ENCODE results near the gene DIAPH3. TPM values are rescaled to one million over a fixed set of nuclear protein-coding genes. Genes with fewer than 3 reads are reported as not detected.

DIAPH3 gene
- total and polyA plus RNA-seq, 2 donors, result 0.18 to 23.4 TPM

DNA sequence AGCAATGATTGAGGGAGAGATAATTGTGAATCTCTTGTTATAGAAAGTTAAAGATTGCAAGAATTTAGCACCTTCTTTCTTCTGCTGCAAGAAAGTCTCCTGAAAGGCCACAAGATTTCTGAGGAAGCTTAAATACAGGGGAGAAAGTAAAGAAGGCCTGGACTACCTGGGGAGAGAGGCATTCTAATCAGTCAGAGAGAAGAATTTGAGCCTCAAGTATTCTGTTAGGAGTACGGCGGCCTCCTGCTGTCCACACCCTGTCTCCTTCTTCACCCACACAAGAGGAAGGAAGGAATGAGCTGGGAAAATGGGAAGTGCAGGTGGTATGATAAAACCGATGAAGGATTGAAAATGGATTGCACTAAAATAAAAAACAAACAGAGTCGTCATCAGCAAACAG, 474.7 kb downstream of the DIAPH3 start:
- Histone ChIP-seq H3K4me1 (ENCODE audit: insufficient read depth) (no peaks in the 10 kb centered on the region), H3K27ac (ENCODE audit: low read depth) (no peak overlapping the region), H3K4me3 (ENCODE audit: low read depth, low read length) (no peak overlapping the region), H3K36me3 (ENCODE audit: insufficient read depth) (no peaks in the 10 kb centered on the region)
- no peak for DNase-seq (ENCODE audit: extremely low spot score)
- WGBS, result 93% methylated on average over 4 of the region's 4 CpGs

- no peaks in the 10 kb centered on the region for H3K4me1 ChIP-seq (ENCODE audit: insufficient read depth)
Measured at GRCh38 chr13:59686798-59687394, 476.8 kb downstream of the DIAPH3 start.

GRCh38 chr13:59684105-59684504, 479.6 kb downstream of the DIAPH3 start:
- H3K4me3 ChIP-seq (ENCODE audit: low read depth, low read length), result no peak overlapping the region
- DNase-seq (ENCODE audit: extremely low spot score), result no peak
- no peaks in the 10 kb centered on the region for H3K4me1 ChIP-seq (ENCODE audit: insufficient read depth)
- no peaks in the 10 kb centered on the region for H3K36me3 ChIP-seq (ENCODE audit: insufficient read depth)
- H3K27ac ChIP-seq (ENCODE audit: low read depth), result no peak overlapping the region
- WGBS, result 38% methylated on average over 5 of the region's 5 CpGs

More at GRCh38 chr13:59686798-59687394, 476.8 kb downstream of the DIAPH3 start:
- Histone ChIP-seq H3K27ac (ENCODE audit: low read depth) (no peak overlapping the region), H3K36me3 (ENCODE audit: insufficient read depth) (no peaks in the 10 kb centered on the region), H3K4me3 (ENCODE audit: low read depth, low read length) (no peak overlapping the region)
- DNase-seq (ENCODE audit: extremely low spot score), result no peak
- 36% methylated on average over 2 of the region's 2 CpGs for WGBS

DNA sequence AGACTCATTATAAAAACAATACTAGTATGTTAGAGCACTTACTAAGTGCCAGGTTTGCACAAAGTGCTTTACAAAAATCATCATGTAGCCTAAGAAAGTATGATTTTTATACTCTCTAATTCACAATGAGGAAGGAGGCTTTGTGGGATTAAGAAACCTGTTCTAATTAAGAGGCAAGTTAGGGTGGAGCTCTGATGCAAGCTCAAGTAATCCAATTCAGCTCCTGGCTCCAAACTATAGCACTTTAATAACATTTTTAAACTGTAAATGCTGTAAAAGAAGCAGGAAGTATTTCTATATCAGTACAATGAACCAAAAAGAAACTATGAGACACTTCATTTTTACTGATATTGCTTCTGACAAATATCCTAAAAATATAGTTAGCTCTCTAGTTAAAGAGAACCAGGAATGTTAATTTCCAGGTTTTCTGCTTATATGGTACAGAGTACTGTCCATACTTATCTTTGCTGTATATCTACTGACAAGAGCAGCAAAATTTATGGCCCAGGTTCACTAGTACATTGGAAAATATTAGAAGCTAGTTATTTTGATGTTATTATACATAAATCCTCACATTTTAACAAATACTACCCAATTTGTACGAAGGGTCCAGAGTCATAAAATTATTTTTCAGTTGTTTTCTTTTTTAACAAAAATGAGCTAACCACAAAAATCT, 482.0 kb downstream of the DIAPH3 start:
- Histone ChIP-seq H3K36me3 (ENCODE audit: insufficient read depth) (no peaks in the 10 kb centered on the region), H3K4me3 (ENCODE audit: low read depth, low read length) (no peak overlapping the region), H3K4me1 (ENCODE audit: insufficient read depth) (no peaks in the 10 kb centered on the region), H3K27ac (ENCODE audit: low read depth) (no peak overlapping the region)
- no peak for DNase-seq (ENCODE audit: extremely low spot score)
- WGBS, result 95% methylated on average over 1 of the region's 1 CpG

GRCh38 chr13:59680429-59681024, 483.2 kb downstream of the DIAPH3 start:
- Histone ChIP-seq H3K36me3 (ENCODE audit: insufficient read depth) (no peaks in the 10 kb centered on the region), H3K4me1 (ENCODE audit: insufficient read depth) (no peaks in the 10 kb centered on the region), H3K27ac (ENCODE audit: low read depth) (no peak overlapping the region), H3K4me3 (ENCODE audit: low read depth, low read length) (no peak overlapping the region)
- DNase-seq (ENCODE audit: extremely low spot score), result no peak
- WGBS, result 79% methylated on average over 7 of the region's 7 CpGs

DNA sequence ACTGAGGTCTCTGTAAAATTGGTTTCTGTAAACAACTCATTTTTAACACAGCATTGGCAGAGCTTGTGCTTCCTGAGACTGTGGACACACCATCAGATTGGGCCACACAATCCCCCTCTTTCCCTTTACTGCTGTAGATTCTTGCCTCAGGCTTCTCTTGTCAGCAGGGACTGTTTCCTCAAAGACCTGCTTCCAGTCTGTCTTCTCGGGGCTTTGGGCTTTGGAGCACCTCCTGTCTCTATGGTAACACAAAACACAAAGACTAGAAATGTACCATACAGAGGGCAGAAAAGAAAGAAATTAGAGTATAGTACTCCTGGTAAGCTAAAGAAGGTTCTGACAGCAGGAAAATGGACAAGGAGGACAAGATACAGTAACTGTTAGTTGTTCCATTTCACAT, 484.5 kb downstream of the DIAPH3 start:
- DNase-seq (ENCODE audit: extremely low spot score), result no peak
- Histone ChIP-seq H3K36me3 (ENCODE audit: insufficient read depth) (no peaks in the 10 kb centered on the region), H3K27ac (ENCODE audit: low read depth) (no peak overlapping the region), H3K4me1 (ENCODE audit: insufficient read depth) (no peaks in the 10 kb centered on the region), H3K4me3 (ENCODE audit: low read depth, low read length) (no peak overlapping the region)
- WGBS, result 21% methylated on average over 1 of the region's 1 CpG

DNA sequence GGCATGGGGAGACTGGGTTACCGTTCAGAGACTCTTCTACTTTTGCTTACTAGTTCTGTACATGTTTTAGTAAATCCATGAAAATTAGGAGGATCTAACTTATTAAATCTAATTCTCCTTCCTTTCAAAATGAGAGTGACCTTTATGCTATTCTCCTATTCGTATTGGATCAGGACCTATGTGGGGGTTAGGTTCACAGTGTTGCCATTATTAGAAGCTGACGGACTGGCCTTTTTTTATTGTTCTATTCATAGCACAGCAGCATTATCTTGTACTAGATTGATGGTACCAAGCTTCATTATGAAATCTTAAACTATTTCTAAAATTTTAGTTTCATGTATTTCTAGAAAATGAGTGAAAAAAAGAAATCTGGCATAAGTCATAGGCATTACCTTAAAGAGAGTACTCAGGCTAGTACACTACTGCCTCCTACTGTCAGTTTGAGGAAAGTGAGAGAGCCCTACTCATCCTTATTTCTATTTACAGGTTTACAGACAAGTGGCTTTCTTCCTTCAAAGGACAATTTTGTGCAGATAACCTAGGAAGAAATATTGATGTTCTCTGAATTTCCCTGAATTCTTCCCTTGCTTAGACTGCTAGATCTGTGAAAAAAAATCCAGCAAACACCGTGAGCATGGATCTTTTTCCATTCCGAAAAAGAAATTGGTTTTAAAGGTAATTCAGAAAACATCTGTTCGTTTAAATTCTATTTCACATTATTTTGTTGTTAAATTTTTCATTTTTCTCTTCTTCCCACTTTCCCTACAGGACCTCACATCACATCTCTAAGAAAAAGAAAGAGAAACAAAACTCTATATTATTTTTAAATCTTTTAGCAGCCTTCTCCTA, 485.5 kb downstream of the DIAPH3 start:
- no peak for DNase-seq (ENCODE audit: extremely low spot score)
- 80% methylated on average over 6 of the region's 6 CpGs for WGBS

GRCh38 chr13:59677430-59677829, 486.3 kb downstream of the DIAPH3 start:
- Histone ChIP-seq H3K4me1 (ENCODE audit: insufficient read depth) (no peaks in the 10 kb centered on the region), H3K27ac (ENCODE audit: low read depth) (no peak overlapping the region)
- no peak for DNase-seq (ENCODE audit: extremely low spot score)

More for the DNA sequence above, 485.5 kb downstream of the DIAPH3 start:
- no peak overlapping the region for H3K4me3 ChIP-seq (ENCODE audit: low read depth, low read length)
- H3K27ac ChIP-seq (ENCODE audit: low read depth), result no peak overlapping the region
- H3K36me3 ChIP-seq (ENCODE audit: insufficient read depth), result no peaks in the 10 kb centered on the region
- H3K4me1 ChIP-seq (ENCODE audit: insufficient read depth), result no peaks in the 10 kb centered on the region

GRCh38 chr13:59674616-59675015, 489.1 kb downstream of the DIAPH3 start:
- no peak overlapping the region for H3K27ac ChIP-seq (ENCODE audit: low read depth)
- H3K36me3 ChIP-seq (ENCODE audit: insufficient read depth), result no peaks in the 10 kb centered on the region
- no peak for DNase-seq (ENCODE audit: extremely low spot score)
- 97% methylated on average over 1 of the region's 1 CpG for WGBS
- H3K4me1 ChIP-seq (ENCODE audit: insufficient read depth), result no peaks in the 10 kb centered on the region
- H3K4me3 ChIP-seq (ENCODE audit: low read depth, low read length), result no peak overlapping the region

More at GRCh38 chr13:59677430-59677829, 486.3 kb downstream of the DIAPH3 start:
- no peak overlapping the region for H3K4me3 ChIP-seq (ENCODE audit: low read depth, low read length)
- H3K36me3 ChIP-seq (ENCODE audit: insufficient read depth), result no peaks in the 10 kb centered on the region

DNA sequence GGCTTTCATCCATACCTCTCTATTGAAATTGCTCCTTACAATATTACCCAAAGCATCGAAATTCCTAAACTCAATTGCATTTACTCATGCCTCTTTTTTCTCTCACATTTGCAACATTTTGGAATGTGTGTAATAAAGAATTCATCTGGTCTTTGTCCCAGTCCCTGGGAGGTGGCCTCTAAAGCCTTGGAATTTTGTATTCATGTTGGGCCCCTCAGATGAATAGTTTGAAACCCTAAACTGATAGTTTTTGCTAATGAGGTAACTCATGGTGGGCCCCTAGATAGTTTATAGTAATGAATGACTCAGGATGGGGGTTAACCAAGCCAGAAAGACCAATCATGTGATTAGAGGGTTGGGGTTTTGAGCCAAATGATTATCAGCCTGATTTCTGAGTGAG, 490.4 kb downstream of the DIAPH3 start:
- H3K36me3 ChIP-seq (ENCODE audit: insufficient read depth), result no peaks in the 10 kb centered on the region
- DNase-seq (ENCODE audit: extremely low spot score), result no peak
- no peak overlapping the region for H3K4me3 ChIP-seq (ENCODE audit: low read depth, low read length)
- no peak overlapping the region for H3K27ac ChIP-seq (ENCODE audit: low read depth)
- 90% methylated on average over 1 of the region's 1 CpG for WGBS
- H3K4me1 ChIP-seq (ENCODE audit: insufficient read depth), result no peaks in the 10 kb centered on the region

GRCh38 chr13:59672445-59672844, 491.3 kb downstream of the DIAPH3 start:
- WGBS, result 80% methylated on average over 4 of the region's 4 CpGs
- H3K4me3 ChIP-seq (ENCODE audit: low read depth, low read length), result no peak overlapping the region

GRCh38 chr13:59671881-59672280, 491.8 kb downstream of the DIAPH3 start:
- Histone ChIP-seq H3K27ac (ENCODE audit: low read depth) (no peak overlapping the region), H3K4me1 (ENCODE audit: insufficient read depth) (no peaks in the 10 kb centered on the region), H3K36me3 (ENCODE audit: insufficient read depth) (no peaks in the 10 kb centered on the region), H3K4me3 (ENCODE audit: low read depth, low read length) (no peak overlapping the region)
- no peak for DNase-seq (ENCODE audit: extremely low spot score)
- WGBS, result 86% methylated on average over 2 of the region's 2 CpGs

More at GRCh38 chr13:59672445-59672844, 491.3 kb downstream of the DIAPH3 start:
- DNase-seq (ENCODE audit: extremely low spot score), result no peak
- no peak overlapping the region for H3K27ac ChIP-seq (ENCODE audit: low read depth)
- H3K4me1 ChIP-seq (ENCODE audit: insufficient read depth), result no peaks in the 10 kb centered on the region
- no peaks in the 10 kb centered on the region for H3K36me3 ChIP-seq (ENCODE audit: insufficient read depth)

- H3K27ac ChIP-seq (ENCODE audit: low read depth), result no peak overlapping the region
- no peaks in the 10 kb centered on the region for H3K4me1 ChIP-seq (ENCODE audit: insufficient read depth)
- no peak overlapping the region for H3K4me3 ChIP-seq (ENCODE audit: low read depth, low read length)
- H3K36me3 ChIP-seq (ENCODE audit: insufficient read depth), result no peaks in the 10 kb centered on the region
- whole genome bisulfite sequencing, result 13% methylated on average over 7 of the region's 7 CpGs
- DNase-seq (ENCODE audit: extremely low spot score), result no peak
Measured at GRCh38 chr13:59666504-59666903, 497.2 kb downstream of the DIAPH3 start.

Measured in urinary bladder (tissue), 4 donors.